Testis (tissue), 2 donors: ENCODE measurements around the gene MARCHF11.

Experiments
- CTCF ChIP-seq, 3 experiments: fragments of 450-650 bp in 2 of 3; fragments of 200-600 bp in 1 of 3; sonication (generic) in 1 of 3; IDR thresholded peaks; one replicate each; pipeline ENCODE4 v1.5.1; 2016 to 2019; ENCODE audit warnings: antibody characterized with exemption in 3 of 3, mild to moderate bottlenecking in 2 of 3, moderate library complexity in 1 of 3
- POLR2A ChIP-seq: fragments of 450-650 bp; IDR thresholded peaks from one replicate; pipeline ENCODE4 v1.6.1; 2017; ENCODE audit warnings: antibody characterized with exemption, mild to moderate bottlenecking, moderate library complexity

GRCh38 chr5:16108418-16108817 lies 71.2 kb downstream of the MARCHF11 start:
- no peak for TF ChIP-seq CTCF (IDR thresholded peaks at IDR 0.05)
- TF ChIP-seq POLR2A: no peak
